ENCODE results near the gene NTN5. TPM values are rescaled to one million over a fixed set of nuclear protein-coding genes. Genes with fewer than 3 reads are reported as not detected.
A peak's percentile ranks its signal among the peaks of the same experiment; 100 is the strongest.

Gene NTN5
- total and polyA plus RNA-seq, 9 of the 15 experiments (the other 6 are each of a cell fraction or from before 2014, with no cell fraction given), result not detected

GRCh38 chr19:48644839-48645619, 27.8 kb downstream of the NTN5 start (continued):
- TF ChIP-seq ZNF561 (CRISPR knock-in tag; conservative IDR thresholded peaks at IDR 0.05) (no peak), NKRF (IDR thresholded peaks at IDR 0.05; ENCODE audit: borderline replicate concordance) (no peak), NBN (IDR thresholded peaks at IDR 0.05; ENCODE audit: low read depth) (no peak), MNT (conservative IDR thresholded peaks at IDR 0.05) (peak in 1 of 2 experiments; percentile 36; a peak in 2 of 4 replicates), PRMT5 (CRISPR knock-in tag; IDR thresholded peaks at IDR 0.05) (no peak), ZNF764 (CRISPR knock-in tag; IDR thresholded peaks at IDR 0.05; ENCODE audit: low read depth) (no peak), CREB1 (IDR thresholded peaks at IDR 0.05) (0 out of 2 replicates have a peak, but pooled peaks have one; percentile 15), CREB1 (CRISPR knock-in tag; IDR thresholded peaks at IDR 0.05) (no peak), MAFF (IDR thresholded peaks at IDR 0.05; ENCODE audit: low read length) (peak; percentile 11; the same call in 1 of the 2 replicates), ZNF431 (CRISPR knock-in tag; IDR thresholded peaks at IDR 0.05) (no peak), RBBP5 (IDR thresholded peaks at IDR 0.05; ENCODE audit: borderline replicate concordance, insufficient read depth, low read length, poor library complexity, severe bottlenecking) (peak; percentile 5), ATF7 (IDR thresholded peaks at IDR 0.05) (0 out of 2 replicates have a peak, but pooled peaks have one; percentile 5), YY1 (IDR thresholded peaks at IDR 0.05; ENCODE audit: borderline replicate concordance in 1 of 3, control insufficient read depth in 1 of 3, extremely low read depth in 1 of 3, insufficient read depth in 3 of 3, insufficient read length in 1 of 3, insufficient replicate concordance in 2 of 3, low read depth in 1 of 3, low read length in 2 of 3) (peak in 1 of 3 experiments; percentile 29), CREM (IDR thresholded peaks at IDR 0.05; ENCODE audit: low read depth) (peak; percentile 59), TBL1XR1 (IDR thresholded peaks at IDR 0.05; ENCODE audit: low read length in 2 of 2) (0 out of 4 replicates have a peak, but pooled peaks of 1 of the 2 experiments have one; percentile 55), ZZZ3 (IDR thresholded peaks at IDR 0.05) (no peak), RAD51 (IDR thresholded peaks at IDR 0.05; ENCODE audit: borderline replicate concordance, low read depth) (no peak), ZNF589 (CRISPR knock-in tag; IDR thresholded peaks at IDR 0.05; ENCODE audit: low read depth) (0 out of 2 replicates have a peak, but pooled peaks have one; percentile 46), BMI1 (IDR thresholded peaks at IDR 0.05; ENCODE audit: low read length) (no peak)
- TF ChIP-seq, protein P1, sequence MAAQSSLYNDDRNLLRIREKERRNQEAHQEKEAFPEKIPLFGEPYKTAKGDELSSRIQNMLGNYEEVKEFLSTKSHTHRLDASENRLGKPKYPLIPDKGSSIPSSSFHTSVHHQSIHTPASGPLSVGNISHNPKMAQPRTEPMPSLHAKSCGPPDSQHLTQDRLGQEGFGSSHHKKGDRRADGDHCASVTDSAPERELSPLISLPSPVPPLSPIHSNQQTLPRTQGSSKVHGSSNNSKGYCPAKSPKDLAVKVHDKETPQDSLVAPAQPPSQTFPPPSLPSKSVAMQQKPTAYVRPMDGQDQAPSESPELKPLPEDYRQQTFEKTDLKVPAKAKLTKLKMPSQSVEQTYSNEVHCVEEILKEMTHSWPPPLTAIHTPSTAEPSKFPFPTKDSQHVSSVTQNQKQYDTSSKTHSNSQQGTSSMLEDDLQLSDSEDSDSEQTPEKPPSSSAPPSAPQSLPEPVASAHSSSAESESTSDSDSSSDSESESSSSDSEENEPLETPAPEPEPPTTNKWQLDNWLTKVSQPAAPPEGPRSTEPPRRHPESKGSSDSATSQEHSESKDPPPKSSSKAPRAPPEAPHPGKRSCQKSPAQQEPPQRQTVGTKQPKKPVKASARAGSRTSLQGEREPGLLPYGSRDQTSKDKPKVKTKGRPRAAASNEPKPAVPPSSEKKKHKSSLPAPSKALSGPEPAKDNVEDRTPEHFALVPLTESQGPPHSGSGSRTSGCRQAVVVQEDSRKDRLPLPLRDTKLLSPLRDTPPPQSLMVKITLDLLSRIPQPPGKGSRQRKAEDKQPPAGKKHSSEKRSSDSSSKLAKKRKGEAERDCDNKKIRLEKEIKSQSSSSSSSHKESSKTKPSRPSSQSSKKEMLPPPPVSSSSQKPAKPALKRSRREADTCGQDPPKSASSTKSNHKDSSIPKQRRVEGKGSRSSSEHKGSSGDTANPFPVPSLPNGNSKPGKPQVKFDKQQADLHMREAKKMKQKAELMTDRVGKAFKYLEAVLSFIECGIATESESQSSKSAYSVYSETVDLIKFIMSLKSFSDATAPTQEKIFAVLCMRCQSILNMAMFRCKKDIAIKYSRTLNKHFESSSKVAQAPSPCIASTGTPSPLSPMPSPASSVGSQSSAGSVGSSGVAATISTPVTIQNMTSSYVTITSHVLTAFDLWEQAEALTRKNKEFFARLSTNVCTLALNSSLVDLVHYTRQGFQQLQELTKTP (IDR thresholded peaks at IDR 0.05; ENCODE audit: low read depth in 1 of 2, partially characterized antibody in 2 of 2), result peak; percentile 85 to 100
